Kidney capillary endothelial cell (primary cell): ENCODE data around the gene LCA5L.
"Not testable (repeated sequence)": the region's sequence is repeated elsewhere in the genome, so short reads cannot be mapped to it uniquely, and the experiment has no call there.

Experiments used
- DNase-seq: peaks from one replicate; pipeline ENCODE4 v3.0.0-alpha.2; 2018; ENCODE audit warnings: low spot score

The LCA5L gene

DNA sequence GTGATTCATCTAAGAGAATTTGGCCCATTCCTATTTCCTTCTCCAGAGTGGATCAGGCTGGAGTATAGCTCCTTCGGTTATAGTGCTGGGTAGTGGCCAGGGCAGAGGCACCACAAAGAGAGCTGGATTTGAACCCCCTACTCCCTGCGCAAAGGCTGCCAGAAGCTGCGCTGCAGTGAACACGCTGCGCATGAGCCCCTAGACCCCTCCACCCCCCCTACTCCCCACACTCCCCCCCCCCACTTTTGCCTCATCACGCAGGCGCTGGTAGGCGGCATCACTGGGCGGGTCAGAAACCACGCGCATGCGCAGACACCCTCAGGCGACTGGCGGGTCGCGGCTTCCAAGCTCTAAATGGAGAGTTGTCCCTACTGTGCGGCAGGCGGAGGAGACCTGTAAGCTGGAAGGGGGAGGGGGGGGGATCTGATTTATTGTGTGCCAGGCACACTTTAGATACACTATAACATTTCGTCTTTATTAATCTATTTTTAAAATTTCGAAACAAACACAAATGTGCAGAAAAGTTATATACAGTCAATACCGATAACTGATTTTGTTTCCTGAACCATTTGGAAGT, 58.0 kb downstream of the LCA5L start:
- peak; percentile 74 for DNase-seq

DNA sequence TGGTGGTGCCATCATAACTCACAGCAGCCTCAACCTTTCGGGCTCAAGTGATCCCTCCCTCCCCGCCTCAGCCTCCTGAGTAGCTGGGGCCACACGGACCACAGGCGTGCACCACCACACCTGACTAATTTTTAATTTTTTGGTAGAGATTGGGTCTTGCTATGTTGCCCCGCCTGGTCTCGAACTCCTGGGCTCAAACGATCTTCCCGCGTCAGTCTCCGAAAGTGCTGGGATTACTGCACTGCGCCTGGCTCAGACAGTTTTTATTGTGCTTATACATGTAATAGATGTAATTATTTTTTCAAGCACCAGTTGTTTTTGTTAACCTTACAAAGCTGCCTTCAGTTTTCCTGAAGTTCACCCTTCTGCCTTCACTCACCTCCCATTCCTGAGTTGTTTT, 58.7 kb downstream of the LCA5L start:
- DNase-seq, result no peak

DNA sequence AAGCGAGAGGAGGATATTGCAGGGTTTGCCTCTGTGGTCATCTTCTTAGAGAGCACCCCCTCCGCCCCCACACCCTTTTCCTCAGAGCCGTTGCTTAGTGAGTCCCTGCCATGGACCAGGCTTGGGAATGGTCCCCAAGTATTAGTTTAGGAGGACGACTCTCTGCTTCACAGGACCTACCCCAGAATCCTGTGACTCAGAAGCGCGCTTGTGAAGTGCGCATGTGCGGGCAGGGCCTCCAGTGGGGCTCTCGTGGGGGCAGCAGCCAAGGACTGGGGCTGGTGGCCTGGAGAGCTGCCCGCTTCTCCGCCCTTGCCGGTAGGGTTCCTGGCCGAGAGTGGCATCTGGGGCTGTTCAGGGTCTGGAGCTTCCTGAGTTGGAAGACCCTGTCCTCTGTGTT, 59.4 kb downstream of the LCA5L start:
- no peak for DNase-seq

DNA sequence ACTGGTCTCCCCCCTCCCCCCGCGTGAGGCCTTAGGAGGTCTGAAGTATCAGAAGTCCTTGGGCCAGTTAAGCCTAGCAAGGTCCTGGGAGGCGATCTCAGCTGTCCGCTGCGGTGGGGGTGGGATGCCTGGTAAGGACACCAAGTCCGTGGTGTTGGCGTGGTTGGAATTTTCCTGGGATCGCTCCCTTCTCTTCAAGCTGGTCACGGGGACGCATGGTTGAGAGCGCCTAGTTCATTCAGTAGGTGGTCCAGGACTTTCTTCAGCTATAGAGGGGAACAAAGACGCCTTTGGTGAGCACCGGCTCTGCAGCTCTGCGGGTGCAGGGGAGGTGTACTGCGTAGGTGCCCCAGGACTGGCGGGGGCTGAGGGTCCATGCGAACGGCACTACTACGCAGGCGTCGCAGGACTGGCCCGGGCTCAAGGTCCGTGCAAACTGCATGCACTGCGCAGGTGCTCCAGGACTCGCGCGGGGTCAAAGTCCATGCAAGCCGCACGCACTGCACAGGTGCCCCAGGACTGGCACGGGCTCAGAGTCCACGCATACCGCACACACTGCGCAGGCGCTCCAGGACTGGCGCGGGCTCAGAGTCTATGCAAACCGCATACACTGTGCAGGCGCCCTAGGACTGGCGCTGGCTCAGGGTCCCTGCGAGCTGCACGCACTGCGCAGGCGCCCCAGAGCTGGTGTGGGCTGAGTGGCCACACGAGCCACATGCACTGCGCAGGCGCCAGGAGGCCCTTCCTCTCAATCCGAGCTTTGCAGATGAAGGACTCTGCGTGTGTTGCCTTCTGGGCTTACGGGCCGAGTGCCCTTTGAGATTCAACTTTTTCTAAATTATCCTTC, 60.1 kb downstream of the LCA5L start:
- DNase-seq, result peak; percentile 60

DNA sequence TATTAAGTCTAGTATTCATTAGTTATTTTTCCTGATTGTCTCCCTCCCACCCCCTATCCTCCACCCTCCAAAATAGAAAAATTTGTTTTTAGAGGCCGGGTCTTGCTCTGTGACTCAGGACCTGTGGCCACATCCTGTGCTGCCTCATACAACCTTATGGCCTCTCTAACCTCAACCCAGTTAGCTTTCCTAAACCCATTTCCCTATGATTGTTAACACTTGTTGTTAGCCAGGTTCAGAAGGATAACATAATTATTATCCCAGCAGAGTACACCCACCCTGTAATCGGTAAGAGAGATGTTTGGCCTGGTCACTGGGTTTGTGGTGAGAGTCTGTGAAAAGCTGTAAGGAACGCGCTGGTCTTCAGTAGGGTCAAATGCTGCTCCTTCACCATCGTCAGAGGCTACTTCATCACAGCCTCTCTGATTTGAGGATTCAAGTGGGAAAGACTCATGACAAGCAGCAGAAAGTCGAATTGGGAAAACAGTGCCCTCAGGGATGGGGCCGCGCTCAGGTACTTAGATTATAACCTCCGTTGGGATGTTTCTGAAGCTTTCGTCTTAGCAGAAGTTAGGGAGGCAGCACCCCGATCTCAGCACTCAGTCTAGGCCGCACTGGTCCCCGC, 60.8 kb downstream of the LCA5L start:
- peak; percentile 45 for DNase-seq

DNA sequence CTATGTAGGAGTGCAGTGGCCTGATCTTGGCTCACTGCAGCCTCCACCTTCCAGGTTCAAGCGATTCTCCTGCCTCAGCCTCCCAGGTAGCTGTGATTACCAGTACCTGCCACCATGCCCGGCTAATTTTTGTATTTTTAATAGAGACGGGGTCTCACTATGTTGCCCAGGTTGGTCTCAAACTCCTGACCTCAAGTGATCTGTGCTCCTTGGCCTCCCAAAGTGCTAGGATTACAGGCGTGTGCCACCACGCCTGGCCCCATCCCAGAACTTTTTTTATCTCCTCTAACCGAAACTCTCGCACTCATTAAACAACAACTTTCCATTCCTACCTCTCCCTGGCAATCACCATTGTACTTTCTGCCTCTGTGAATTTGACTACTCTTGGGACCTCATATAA, 63.5 kb downstream of the LCA5L start:
- not testable (repeated sequence) for DNase-seq

DNA sequence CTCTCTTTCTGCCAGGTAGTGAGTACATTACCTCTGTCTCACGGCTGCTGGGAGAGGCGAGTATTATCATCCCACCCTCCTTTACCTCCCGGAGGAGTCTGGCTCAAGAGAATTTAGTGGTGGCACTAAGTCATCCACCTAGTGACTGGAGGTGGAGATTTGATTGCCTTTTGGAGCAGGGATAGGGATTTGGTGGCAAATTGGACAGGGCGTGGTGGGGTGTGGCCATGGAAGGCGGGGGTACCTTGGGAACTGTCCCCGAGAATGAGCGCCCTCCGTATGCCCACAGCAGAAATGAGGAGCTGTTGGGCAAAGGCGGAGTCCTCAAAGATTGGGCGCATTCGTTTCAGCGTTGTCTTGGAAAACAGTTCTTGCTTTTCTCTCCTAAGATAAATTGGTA, 64.6 kb downstream of the LCA5L start:
- DNase-seq, result no peak

DNA sequence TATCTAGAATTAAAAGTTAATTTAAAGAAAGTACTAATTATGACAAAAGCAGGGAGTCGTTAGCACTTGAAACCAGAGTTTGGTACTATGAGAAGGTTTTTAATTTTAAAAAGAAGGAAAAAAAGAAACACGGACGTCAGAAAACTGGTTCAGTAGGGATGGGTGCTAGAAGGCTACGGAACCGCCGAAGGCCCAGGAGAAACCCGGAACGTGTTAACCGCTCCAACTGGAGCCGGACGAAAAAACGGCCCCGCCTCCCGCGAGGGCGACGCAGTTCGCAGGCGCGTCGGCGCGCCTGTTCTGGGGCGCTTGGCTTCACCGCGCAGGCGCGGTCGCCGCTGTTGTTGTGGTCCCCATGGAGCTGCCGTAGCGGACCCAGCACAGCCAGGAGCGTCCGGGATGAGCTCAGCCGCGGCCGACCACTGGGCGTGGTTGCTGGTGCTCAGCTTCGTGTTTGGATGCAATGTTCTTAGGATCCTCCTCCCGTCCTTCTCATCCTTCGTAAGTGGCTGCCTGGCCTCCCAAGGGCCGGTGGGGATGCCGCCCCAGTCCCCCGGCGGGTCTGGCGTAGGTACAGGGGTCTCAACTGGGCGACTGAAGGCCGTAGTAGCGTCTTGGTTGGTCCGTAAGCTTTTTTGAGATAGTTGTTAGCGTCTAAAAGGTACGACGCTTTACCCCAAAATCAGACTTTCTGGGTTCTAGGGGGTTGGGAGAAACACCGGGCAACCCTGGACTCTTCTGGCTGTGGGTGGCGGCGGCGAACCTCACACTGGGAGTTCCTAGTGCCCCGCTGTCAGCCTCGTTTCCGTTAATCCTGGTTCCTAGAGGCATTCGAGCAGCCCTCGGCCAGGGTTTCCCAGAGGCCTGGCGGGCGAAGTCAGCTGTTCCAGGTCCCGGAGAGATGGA, 65.3 kb downstream of the LCA5L start:
- peak; percentile 94 for DNase-seq

DNA sequence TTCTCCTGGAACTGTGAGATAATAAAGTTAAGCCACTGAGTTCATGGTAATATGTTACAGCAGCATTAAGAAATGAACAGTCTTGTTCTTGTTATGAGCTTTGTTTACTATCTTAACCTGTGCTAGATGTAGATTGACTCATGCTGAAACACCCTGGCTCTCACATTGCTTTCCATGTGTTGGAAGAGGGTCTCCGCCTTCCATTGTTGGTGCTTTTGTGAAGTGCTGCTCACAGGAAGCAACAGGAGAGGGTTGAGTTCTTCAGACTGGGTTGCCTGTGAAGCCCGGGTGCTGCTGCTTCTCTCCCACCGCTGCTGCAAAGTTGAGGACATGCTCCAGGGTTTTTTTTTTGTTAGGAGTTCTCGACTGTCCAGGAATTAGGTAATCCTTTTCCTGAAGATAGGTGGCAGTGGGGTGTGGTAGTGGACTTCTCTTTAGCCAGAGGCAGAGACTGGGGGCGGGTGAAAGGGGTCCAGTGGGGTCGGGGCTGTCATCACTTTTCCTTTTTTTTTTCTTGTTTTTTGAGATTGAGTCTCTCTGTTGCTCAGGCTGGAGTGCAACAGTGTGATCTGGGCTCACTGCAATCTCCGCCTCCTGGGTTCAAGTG, 68.0 kb downstream of the LCA5L start:
- peak; percentile 78 for DNase-seq

DNA sequence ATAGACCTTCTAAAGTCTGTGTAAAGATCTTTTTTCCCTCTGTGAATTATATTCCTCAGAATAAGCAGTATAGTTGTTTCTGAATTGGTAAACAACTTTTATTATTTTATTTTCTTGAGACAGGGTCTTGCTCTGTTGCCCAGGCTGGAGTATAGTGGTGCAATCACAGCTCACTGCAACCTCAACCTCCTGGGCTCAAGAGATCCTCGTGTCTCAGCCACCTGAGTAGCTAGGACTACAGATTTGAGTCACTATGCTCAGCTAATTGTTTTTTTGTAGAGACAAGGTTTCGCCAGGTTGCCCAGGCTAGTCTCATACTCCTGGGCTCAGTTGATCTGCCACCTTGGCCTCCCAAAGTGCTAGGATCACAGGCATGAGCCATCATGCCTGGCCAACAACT, 70.1 kb downstream of the LCA5L start:
- no peak for DNase-seq

DNA sequence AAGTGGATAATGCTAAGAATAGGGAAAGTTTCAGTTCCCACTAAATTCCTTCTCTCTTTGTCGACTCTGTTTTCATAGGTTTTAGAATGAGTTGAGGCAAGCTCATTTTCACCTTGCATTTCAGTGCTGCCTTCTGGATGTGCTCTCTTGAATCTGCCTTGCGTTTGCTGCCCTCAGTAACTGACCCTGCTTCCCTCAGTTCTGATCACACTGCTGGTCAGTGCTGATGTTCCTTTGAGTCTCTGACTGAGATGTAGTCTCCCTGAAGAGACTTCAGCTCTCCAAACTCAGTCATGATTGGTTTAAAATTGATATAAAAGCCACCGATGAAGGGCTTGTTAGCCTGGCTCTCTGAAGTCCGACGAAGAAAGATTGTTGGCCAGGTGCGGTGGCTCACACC, 71.5 kb downstream of the LCA5L start:
- no peak for DNase-seq

DNA sequence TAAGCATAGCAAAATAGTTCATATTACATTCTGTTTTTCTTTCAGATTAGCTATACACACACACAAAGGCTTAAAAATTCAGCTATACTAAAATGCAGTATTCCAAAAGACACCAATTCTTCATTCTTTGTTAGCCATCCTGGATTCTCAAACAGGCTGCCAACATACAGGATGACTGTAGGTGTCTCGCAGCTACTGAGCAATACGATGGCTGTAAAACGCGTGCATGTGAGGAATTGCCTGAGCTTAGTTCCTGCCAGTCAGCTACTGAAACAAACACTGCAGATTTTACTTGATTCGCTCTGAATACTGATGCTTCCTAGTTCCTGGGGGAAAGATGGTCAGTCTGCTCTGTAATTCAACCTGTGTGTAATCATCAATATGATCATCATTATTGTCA, 71.9 kb downstream of the LCA5L start:
- DNase-seq, result peak; percentile 52

DNA sequence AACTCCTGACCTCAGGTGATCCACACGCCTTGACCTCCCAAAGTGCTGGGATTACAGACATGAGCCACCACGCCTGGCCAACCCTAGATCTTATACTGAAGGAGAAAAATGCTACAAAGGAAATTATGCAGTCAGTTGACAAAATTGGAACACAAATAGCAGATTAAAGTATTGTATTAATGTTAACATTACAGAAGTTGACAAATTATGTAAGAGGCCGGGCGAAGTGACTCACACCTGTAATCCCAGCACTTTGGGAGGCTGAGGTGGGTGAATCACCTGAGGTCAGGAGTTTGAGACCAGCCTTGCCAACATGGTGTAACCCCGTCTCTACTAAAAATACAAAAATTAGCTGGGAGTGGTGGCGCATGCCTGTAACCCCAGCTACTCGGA, 75.7 kb downstream of the LCA5L start:
- DNase-seq, result not testable (repeated sequence)

DNA sequence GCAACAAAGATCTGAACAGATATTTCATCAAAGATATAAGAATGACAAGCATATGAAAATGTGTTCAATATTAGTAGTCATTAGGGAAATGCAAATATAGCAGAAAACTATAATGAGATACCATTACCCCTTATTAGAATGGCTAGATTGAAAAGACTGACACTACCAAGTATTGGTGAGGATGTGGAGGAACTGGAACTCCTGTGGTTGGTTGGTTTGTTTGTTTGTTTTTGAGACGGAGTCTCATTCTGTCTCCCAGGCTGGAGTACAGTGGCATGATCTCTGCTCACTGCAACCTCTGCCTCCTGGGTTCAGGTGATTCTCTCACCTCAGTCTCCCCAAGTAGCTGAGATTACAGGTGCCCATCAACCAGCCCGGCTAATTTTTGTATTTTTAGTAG, 77.8 kb downstream of the LCA5L start:
- DNase-seq, result no peak

DNA sequence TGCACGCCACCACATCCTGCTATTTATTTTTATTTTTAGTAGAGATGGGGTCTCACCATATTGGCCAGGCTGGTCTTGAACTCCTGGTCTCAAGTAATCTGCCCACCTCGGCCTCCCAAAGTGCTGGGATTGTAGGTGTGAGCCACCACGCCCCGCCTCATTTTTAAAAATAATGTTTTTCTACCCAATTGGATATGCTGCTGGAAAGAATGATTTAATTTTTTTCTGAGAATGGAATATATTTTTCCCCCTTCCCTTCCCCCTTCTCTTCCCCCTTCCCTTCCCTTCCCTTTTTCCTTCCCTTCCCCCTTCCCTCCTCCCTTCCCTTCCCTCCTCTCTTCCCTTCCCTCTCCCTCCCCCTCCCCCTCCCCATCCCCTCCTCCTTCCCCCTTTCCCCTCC, 79.0 kb downstream of the LCA5L start:
- no peak for DNase-seq

DNA sequence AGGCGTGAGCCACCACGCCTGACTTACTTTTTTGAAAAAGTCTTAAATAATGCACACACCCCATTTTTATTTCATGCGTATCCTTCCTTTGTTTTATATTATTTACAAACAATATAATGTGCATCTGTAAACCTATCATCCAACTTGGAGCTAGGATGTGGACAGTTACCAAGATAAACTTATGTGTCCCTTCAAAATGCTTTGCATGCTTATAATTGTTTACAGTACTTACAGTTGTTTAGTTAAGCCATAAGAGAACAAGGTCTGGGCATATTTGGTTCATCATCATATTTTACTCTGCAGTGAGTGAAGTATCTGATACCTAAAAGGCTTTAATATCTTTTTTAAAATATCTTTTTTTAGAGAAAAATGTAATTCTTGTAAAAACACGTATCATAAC, 80.6 kb downstream of the LCA5L start:
- DNase-seq, result no peak

DNA sequence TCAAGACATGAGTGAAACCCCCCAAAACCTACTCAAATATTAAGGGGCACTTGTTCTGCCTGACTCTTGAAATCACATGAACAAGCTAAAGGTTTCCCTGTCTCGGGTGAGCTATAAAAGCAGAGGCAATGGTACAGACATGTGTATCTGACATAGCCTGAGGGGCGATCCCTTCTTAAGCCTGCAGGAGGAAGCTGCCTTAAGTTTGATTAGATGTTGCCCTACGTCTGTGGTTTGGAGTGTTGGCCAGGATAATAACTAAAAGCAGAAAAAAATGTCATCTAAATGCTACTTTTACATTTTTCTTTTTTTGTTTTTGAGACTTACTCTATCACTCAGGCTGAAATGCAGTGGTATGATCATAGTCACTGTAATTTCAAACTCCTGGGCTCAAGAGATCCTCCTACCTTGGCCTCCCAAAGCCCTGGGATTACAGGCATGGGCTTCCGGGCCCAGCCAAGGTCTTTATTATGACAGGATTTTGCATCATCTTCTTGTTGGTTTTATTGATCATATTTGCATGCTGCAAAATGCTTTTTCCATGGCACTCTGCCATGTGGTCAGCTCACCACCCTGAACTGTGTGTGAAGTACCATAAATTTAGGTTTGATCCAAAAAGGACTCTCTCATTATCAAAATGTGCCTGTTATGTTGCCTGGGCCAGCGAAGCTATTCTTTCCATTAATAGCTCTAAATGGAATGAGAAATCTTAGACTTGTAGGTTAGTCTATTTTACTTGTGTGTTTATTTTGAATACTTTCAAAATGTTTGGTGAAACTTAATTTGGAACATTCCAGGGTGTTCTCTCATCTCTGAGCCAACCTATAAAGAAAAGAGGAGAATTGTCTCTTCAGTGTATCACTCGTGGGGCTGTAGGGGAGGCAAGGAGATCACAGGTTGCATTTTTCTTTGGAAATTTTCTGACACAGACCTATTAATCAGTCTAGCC, 81.7 kb downstream of the LCA5L start:
- no peak for DNase-seq

DNA sequence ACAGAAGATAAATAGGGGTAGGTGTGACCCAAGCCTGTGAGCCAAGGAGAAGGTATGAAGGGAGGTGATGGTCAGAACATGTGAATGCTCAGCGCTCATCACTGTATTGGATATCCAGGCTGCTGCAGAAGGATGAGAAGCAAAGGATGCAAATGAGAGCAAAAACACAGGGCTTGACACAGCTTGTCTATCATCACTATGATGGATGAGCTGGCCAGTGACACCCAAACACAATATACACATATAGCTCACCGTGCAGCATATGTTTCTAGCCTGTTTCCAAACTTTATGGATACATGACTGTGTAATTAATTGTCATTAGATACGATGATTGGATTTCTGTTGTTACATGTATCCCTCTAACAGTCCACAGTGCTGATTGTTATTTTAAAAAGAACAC, 82.8 kb downstream of the LCA5L start:
- DNase-seq, result no peak

DNA sequence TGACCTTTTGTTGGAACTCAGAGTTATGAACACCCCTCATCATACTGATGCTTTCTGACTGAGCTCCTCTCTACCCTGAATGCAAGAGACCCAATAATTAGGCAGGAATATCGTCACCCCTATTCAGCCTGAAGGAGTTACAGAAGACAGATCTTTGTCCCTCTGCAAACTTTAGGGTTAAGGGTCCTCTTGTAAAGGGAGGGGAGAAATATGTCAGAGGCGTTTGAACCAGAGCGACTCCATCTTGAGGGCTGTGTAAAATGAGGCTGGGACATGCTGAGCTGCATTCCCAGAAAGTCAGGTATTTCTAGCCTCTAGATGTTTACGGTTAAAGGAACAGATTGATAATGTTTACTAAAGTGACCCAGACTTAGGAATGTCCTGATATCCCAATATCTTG, 86.2 kb downstream of the LCA5L start:
- DNase-seq, result no peak
